WTC11 (cell line): ENCODE measurements around the gene PLXNA2.

Experiments
- CREB1 ChIP-seq: sonication (generic); formaldehyde crosslinking; IDR thresholded peaks from 2 replicates; pipeline ENCODE4 v1.8.0; 2023; ENCODE audit warnings: mild to moderate bottlenecking, missing genetic modification reagents
- ELF4 ChIP-seq: sonication (generic); formaldehyde crosslinking; IDR thresholded peaks from 2 replicates; pipeline ENCODE4 v1.8.1; 2022; ENCODE audit warnings: low read depth, mild to moderate bottlenecking, moderate library complexity, missing genetic modification reagents
- ETV6 ChIP-seq: sonication (generic); formaldehyde crosslinking; IDR thresholded peaks from 2 replicates; pipeline ENCODE4 v1.8.1; 2022; ENCODE audit warnings: mild to moderate bottlenecking, missing genetic modification reagents
- KAT7 ChIP-seq: sonication (generic); formaldehyde crosslinking; IDR thresholded peaks from 2 replicates; pipeline ENCODE4 v1.8.1; 2023; ENCODE audit warnings: missing genetic modification reagents, mild to moderate bottlenecking, borderline replicate concordance
- NFE2L1 ChIP-seq: sonication (generic); formaldehyde crosslinking; IDR thresholded peaks from 2 replicates; pipeline ENCODE4 v1.8.1; 2023; ENCODE audit warnings: missing genetic modification reagents
- TCF7 ChIP-seq: sonication (generic); formaldehyde crosslinking; IDR thresholded peaks from 2 replicates; pipeline ENCODE4 v1.8.0; 2022; ENCODE audit warnings: mild to moderate bottlenecking, low read depth, missing genetic modification reagents, moderate library complexity
- ZNF138 ChIP-seq: sonication (generic); formaldehyde crosslinking; conservative IDR thresholded peaks from 2 replicates; pipeline ENCODE4 v1.8.1; 2022; ENCODE audit warnings: mild to moderate bottlenecking, moderate library complexity, missing genetic modification reagents
- TF ChIP-seq, protein P1 (sequence below): sonication (generic); formaldehyde crosslinking; IDR thresholded peaks from 2 replicates; pipeline ENCODE4 v1.8.1; 2023; ENCODE audit warnings: mild to moderate bottlenecking, missing genetic modification reagents
- TF ChIP-seq, protein P2 (sequence below): fragments of 200-600 bp; IDR thresholded peaks from 2 replicates; pipeline ENCODE4 v1.8.0; 2022; ENCODE audit warnings: antibody characterized with exemption
- TF ChIP-seq, protein P3 (sequence below): sonication (generic); formaldehyde crosslinking; IDR thresholded peaks from 2 replicates; pipeline ENCODE4 v1.8.1; 2022; ENCODE audit warnings: missing genetic modification reagents, borderline replicate concordance
- TF ChIP-seq, protein P4 (sequence below): sonication (generic); formaldehyde crosslinking; IDR thresholded peaks from 2 replicates; pipeline ENCODE4 v1.8.0; 2022; ENCODE audit warnings: mild to moderate bottlenecking, missing genetic modification reagents
- TF ChIP-seq, protein P5 (sequence below): sonication (generic); formaldehyde crosslinking; IDR thresholded peaks from 2 replicates; pipeline ENCODE4 v1.8.1; 2023; ENCODE audit warnings: mild to moderate bottlenecking, missing genetic modification reagents, borderline replicate concordance
- TF ChIP-seq, protein P6 (sequence below): sonication (generic); formaldehyde crosslinking; IDR thresholded peaks from 2 replicates; pipeline ENCODE4 v1.8.0; 2022; ENCODE audit warnings: mild to moderate bottlenecking, missing genetic modification reagents

DNA sequence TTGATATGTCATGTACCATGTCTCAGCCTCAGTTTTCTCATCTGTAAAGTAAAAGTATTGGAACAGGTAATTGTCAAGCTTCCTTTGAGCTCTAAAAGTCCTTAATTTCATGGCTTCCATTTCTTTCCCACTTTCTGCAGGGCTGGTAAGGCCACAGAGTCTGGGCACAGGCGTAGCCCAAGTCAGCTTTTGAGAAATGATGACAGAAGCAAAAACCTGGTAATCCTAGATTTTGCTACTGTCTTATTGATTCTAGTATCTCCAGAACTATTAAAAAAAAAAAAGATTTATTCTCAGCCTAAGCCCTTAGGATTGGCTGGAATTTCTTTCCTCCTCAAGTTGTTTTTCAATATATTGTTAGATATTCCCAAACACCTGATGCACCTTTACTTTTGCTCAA is 31.3 kb downstream of the PLXNA2 start:
- TF ChIP-seq ZNF138 (CRISPR knock-in tag), result no peak
- no peak for TF ChIP-seq CREB1 (CRISPR knock-in tag)
- TF ChIP-seq, protein P1, sequence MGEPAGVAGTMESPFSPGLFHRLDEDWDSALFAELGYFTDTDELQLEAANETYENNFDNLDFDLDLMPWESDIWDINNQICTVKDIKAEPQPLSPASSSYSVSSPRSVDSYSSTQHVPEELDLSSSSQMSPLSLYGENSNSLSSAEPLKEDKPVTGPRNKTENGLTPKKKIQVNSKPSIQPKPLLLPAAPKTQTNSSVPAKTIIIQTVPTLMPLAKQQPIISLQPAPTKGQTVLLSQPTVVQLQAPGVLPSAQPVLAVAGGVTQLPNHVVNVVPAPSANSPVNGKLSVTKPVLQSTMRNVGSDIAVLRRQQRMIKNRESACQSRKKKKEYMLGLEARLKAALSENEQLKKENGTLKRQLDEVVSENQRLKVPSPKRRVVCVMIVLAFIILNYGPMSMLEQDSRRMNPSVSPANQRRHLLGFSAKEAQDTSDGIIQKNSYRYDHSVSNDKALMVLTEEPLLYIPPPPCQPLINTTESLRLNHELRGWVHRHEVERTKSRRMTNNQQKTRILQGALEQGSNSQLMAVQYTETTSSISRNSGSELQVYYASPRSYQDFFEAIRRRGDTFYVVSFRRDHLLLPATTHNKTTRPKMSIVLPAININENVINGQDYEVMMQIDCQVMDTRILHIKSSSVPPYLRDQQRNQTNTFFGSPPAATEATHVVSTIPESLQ (CRISPR knock-in tag), result no peak
- TF ChIP-seq, protein P2, sequence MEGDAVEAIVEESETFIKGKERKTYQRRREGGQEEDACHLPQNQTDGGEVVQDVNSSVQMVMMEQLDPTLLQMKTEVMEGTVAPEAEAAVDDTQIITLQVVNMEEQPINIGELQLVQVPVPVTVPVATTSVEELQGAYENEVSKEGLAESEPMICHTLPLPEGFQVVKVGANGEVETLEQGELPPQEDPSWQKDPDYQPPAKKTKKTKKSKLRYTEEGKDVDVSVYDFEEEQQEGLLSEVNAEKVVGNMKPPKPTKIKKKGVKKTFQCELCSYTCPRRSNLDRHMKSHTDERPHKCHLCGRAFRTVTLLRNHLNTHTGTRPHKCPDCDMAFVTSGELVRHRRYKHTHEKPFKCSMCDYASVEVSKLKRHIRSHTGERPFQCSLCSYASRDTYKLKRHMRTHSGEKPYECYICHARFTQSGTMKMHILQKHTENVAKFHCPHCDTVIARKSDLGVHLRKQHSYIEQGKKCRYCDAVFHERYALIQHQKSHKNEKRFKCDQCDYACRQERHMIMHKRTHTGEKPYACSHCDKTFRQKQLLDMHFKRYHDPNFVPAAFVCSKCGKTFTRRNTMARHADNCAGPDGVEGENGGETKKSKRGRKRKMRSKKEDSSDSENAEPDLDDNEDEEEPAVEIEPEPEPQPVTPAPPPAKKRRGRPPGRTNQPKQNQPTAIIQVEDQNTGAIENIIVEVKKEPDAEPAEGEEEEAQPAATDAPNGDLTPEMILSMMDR, result no peak
- no peak for TF ChIP-seq TCF7
- no peak for TF ChIP-seq NFE2L1 (CRISPR knock-in tag)
- TF ChIP-seq, protein P3, sequence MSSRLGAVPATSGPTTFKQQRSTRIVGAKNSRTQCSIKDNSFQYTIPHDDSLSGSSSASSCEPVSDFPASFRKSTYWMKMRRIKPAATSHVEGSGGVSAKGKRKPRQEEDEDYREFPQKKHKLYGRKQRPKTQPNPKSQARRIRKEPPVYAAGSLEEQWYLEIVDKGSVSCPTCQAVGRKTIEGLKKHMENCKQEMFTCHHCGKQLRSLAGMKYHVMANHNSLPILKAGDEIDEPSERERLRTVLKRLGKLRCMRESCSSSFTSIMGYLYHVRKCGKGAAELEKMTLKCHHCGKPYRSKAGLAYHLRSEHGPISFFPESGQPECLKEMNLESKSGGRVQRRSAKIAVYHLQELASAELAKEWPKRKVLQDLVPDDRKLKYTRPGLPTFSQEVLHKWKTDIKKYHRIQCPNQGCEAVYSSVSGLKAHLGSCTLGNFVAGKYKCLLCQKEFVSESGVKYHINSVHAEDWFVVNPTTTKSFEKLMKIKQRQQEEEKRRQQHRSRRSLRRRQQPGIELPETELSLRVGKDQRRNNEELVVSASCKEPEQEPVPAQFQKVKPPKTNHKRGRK (CRISPR knock-in tag), result no peak
- no peak for TF ChIP-seq ETV6 (CRISPR knock-in tag)
- TF ChIP-seq ELF4 (CRISPR knock-in tag), result no peak
- TF ChIP-seq, protein P4, sequence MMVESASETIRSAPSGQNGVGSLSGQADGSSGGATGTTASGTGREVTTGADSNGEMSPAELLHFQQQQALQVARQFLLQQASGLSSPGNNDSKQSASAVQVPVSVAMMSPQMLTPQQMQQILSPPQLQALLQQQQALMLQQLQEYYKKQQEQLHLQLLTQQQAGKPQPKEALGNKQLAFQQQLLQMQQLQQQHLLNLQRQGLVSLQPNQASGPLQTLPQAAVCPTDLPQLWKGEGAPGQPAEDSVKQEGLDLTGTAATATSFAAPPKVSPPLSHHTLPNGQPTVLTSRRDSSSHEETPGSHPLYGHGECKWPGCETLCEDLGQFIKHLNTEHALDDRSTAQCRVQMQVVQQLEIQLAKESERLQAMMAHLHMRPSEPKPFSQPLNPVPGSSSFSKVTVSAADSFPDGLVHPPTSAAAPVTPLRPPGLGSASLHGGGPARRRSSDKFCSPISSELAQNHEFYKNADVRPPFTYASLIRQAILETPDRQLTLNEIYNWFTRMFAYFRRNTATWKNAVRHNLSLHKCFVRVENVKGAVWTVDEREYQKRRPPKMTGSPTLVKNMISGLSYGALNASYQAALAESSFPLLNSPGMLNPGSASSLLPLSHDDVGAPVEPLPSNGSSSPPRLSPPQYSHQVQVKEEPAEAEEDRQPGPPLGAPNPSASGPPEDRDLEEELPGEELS, result no peak
- no peak for TF ChIP-seq KAT7
- TF ChIP-seq, protein P5, sequence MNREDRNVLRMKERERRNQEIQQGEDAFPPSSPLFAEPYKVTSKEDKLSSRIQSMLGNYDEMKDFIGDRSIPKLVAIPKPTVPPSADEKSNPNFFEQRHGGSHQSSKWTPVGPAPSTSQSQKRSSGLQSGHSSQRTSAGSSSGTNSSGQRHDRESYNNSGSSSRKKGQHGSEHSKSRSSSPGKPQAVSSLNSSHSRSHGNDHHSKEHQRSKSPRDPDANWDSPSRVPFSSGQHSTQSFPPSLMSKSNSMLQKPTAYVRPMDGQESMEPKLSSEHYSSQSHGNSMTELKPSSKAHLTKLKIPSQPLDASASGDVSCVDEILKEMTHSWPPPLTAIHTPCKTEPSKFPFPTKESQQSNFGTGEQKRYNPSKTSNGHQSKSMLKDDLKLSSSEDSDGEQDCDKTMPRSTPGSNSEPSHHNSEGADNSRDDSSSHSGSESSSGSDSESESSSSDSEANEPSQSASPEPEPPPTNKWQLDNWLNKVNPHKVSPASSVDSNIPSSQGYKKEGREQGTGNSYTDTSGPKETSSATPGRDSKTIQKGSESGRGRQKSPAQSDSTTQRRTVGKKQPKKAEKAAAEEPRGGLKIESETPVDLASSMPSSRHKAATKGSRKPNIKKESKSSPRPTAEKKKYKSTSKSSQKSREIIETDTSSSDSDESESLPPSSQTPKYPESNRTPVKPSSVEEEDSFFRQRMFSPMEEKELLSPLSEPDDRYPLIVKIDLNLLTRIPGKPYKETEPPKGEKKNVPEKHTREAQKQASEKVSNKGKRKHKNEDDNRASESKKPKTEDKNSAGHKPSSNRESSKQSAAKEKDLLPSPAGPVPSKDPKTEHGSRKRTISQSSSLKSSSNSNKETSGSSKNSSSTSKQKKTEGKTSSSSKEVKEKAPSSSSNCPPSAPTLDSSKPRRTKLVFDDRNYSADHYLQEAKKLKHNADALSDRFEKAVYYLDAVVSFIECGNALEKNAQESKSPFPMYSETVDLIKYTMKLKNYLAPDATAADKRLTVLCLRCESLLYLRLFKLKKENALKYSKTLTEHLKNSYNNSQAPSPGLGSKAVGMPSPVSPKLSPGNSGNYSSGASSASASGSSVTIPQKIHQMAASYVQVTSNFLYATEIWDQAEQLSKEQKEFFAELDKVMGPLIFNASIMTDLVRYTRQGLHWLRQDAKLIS, result no peak
- TF ChIP-seq, protein P6, sequence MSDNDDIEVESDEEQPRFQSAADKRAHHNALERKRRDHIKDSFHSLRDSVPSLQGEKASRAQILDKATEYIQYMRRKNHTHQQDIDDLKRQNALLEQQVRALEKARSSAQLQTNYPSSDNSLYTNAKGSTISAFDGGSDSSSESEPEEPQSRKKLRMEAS (CRISPR knock-in tag), result no peak
